ENCODE results near the gene NDUFS8.

DNA sequence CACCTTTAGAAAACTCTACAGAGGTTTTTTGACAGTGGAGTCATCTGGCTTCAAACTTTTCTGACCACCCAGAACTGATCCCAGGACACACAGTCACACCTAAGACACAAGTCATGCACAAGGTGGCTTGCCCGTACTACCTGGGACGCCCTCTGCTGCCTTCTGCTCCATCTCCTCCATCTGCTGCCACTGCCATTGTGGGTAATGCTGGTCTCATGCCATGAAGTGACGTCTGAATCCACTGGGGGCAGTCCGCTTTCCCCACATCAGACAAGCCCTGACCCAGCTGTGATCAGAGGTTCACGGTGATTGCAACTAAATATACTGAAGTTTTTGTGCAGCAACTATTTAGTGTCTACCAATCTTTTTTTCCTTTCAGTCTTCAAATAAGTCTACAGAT is 5.4 kb upstream of the NDUFS8 start:
- TF ChIP-seq ZNF274 (IDR thresholded peaks at IDR 0.05; ENCODE audit: low read depth, low read length), result no peak
- no peak for TF ChIP-seq SUZ12 (IDR thresholded peaks at IDR 0.05; ENCODE audit: extremely low read depth, insufficient read depth, insufficient read length)

Measured in NT2/D1 (cell line).